Measurements from ENCODE around the gene UMPS.

- TF ChIP-seq POLR2A (IDR thresholded peaks at IDR 0.05) (no peak), CTCF (IDR thresholded peaks at IDR 0.05) (no peak)
These were observed 1.5 kb downstream of the UMPS start for GRCh38 chr3:124731760-124732159.
